GM18508 (cell line): ENCODE data around the gene IL12A.

Experiments used
- ATAC-seq: cut with Tn5 transposase; IDR thresholded peaks from one replicate; pipeline ENCODE4 v1.9.1; 2021; ENCODE audit warnings: moderate number of reproducible peaks; ENCODE audit not compliant: insufficient read depth, unreplicated experiment

IL12A gene

GRCh38 chr3:159989973-159990846, 1.6 kb downstream of the IL12A start:
- ATAC-seq = no peak

GRCh38 chr3:159991591-159991990, 3.0 kb downstream of the IL12A start:
- ATAC-seq = no peak

DNA sequence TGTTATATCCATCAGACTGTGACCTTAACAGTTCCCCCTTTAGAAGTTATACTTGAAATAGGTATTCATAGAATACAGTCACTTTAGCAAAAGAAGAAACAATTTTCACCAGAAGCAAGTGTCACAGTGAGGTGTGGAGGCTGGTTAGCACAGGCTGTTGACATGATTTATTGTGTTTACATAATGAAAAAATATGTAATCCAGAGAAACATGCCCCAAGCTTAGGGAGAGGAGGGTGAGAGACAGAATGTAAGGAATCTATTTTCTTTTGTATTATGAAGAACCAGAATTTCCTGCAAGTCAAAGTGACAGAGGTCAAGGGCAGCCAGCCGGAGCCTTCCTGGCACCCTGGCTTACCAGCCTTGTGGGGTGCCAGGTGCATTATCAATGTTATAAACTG, 4.0 kb downstream of the IL12A start:
- no peak for ATAC-seq

DNA sequence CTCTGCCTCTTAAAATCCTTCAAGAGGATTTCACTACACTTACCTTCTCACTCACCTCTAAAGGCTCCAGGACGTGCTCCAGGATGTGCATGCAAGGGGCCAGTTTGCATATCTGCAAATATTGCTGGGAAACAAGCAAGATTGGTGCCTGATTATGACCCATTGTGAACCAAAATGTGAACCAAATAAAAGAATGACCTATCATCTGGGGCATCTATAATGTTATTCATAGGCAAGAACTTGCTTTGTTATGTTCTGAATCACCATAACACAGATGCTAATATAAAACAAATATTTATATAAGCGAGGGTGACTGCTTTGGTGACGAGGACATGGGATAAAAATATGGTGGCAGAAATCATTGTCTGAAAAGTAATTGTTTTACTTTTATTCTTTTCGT, 5.5 kb downstream of the IL12A start:
- no peak for ATAC-seq

- no peak for ATAC-seq
Measured at GRCh38 chr3:159995091-159995490, 6.5 kb downstream of the IL12A start.

DNA sequence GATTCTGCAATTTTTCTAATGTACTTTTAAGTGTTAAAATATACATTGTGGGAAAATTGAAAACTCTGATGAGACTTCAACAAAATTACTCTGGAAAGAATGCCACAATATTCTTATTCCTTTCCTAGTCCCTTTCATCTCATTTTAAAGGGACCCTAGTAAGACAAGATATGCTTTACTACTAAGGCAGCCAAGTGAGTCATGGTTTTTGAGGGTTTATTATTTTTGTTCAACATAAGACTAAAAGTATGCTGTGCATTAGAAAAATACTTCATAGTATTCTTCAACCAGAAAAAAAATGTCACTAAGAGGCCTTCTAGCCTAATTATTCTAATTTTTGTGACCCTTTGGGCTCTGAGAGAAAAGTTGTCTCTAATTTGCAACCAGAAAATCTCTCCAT, 7.4 kb downstream of the IL12A start:
- no peak for ATAC-seq

- no peak for ATAC-seq
Measured at GRCh38 chr3:159996959-159997358, 8.3 kb downstream of the IL12A start.

GRCh38 chr3:160001148-160001760, 12.6 kb downstream of the IL12A start:
- ATAC-seq = no peak

- no peak for ATAC-seq
Measured at GRCh38 chr3:160001850-160002623, 13.4 kb downstream of the IL12A start.

DNA sequence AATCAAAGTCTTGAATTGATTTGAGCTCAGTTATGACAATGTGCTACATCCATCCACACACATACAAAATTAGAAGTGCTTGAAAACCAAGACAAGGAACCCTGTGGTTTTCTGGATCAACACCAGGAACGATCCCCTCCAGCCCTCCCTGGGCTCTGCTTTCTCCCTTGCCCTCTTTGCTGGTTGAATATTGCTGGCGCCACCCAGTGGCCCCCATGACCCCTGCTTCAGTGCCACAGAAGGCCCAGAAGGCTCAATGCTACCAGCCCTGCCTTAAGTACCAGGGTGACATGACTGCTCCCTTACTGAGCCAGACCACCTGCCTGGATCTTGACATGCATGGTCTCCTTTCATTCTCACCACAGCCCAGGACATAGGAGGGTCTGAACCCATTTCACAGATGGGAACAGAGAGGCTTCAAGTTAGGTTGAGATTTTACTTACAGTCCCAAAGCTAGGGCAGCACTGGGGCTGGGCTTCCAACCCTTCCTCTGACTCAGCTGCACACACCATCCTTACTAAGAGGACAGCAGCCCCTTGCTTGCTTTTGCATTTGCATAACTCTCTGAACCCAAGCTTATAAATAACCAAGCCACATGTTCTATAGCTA, 15.0 kb downstream of the IL12A start:
- peak; percentile 71 for ATAC-seq

GRCh38 chr3:160005004-160005403, 16.4 kb downstream of the IL12A start:
- no peak for ATAC-seq

GRCh38 chr3:160006282-160007163, 17.9 kb downstream of the IL12A start:
- peak; percentile 36 for ATAC-seq

- no peak for ATAC-seq
Measured at GRCh38 chr3:160008961-160009360, 20.3 kb downstream of the IL12A start.

DNA sequence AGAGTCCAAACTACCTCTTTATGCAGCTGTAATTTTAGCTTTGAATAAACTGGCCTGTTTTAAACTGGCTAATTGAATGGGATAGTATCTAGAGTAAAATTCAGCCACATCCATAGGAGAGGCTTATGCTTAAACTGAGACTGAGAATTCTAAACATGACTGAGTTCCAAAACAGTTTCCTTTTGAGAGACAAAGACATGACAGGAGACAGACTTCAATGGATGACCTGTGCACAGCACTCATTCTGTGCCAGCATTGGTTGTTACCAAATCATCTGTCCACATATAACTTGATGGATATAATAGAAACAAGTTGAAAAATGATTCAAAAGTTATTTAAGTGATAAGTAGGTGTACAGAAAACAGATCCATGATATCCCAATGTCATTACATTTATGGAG, 20.9 kb downstream of the IL12A start:
- no peak for ATAC-seq

GRCh38 chr3:160010578-160010977, 21.9 kb downstream of the IL12A start:
- peak; percentile 52 for ATAC-seq

- ATAC-seq = peak; percentile 80
Measured at GRCh38 chr3:160012108-160012507, 23.5 kb downstream of the IL12A start.

DNA sequence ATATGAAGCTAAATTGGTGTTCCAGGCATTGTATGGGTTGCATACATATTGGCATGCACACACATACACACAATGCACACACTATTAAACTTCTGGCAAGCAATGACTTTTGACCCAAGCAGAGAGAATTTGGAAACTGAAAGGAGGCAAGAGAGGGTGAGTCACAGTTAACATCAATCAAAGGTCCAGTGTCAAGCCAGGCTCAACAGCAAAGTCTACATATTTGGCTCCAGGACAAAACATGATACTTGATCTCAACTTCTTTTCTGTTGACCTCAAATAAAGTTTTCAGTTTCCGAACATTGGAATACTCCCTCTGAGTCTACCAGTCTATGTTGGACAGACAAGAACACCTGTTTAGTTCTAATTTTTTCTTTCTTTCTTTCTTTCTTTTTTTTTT, 28.3 kb downstream of the IL12A start:
- ATAC-seq = no peak

- ATAC-seq = no peak
Measured at GRCh38 chr3:160018959-160019358, 30.3 kb downstream of the IL12A start.

- ATAC-seq = no peak
Measured at GRCh38 chr3:160020057-160020711, 31.5 kb downstream of the IL12A start.
